Measurements from ENCODE around the gene AFMID.

DNA sequence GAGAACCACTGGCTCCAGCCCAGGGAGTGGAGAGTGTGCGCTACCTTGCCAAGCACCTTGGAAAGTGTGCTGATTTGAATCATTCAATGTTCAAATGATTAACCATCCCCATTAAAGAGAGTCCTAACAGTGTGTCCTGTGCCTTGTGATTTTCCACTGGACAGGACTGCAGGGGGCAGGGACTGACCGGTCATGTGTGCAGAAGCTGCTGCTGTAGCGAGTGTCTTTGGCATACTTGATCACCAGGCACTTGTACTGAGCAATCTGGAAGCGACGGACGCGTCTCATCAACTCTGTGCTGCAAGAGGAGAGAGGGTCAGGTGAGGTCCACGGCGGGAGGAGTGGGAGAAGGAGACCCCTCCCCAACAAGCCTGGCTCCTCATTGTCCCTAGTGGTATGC lies 2.3 kb upstream of the AFMID start:
- TF ChIP-seq, protein P1, sequence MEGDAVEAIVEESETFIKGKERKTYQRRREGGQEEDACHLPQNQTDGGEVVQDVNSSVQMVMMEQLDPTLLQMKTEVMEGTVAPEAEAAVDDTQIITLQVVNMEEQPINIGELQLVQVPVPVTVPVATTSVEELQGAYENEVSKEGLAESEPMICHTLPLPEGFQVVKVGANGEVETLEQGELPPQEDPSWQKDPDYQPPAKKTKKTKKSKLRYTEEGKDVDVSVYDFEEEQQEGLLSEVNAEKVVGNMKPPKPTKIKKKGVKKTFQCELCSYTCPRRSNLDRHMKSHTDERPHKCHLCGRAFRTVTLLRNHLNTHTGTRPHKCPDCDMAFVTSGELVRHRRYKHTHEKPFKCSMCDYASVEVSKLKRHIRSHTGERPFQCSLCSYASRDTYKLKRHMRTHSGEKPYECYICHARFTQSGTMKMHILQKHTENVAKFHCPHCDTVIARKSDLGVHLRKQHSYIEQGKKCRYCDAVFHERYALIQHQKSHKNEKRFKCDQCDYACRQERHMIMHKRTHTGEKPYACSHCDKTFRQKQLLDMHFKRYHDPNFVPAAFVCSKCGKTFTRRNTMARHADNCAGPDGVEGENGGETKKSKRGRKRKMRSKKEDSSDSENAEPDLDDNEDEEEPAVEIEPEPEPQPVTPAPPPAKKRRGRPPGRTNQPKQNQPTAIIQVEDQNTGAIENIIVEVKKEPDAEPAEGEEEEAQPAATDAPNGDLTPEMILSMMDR (IDR thresholded peaks at IDR 0.05 in 4 of 5, conservative IDR thresholded peaks at IDR 0.05 in 1 of 5): no peak
- no peak for TF ChIP-seq POLR2A (IDR thresholded peaks at IDR 0.05)
